Measurements from ENCODE around the gene KRT83.

- TF ChIP-seq CTCF (IDR thresholded peaks at IDR 0.05) (no peak), POLR2A (IDR thresholded peaks at IDR 0.05) (no peak)
Observed at GRCh38 chr12:52369211-52369610, 48.0 kb upstream of the KRT83 start.

All from uterus (tissue), 2 donors.